ENCODE data around the gene EN2.

The EN2 gene

GRCh38 chr7:155414547-155415492, 43.1 kb upstream of the EN2 start:
- DNase-seq (ENCODE audit: low read depth in 1 of 2, low spot score in 1 of 2), result no peak
- Histone ChIP-seq H3K4me3 (replicated peaks; ENCODE audit: insufficient read depth, low read length) (no peak overlapping the region), H3K27me3 (ENCODE audit: insufficient read depth, poor library complexity, severe bottlenecking) (no peaks in the 10 kb centered on the region), H3K27ac (replicated peaks) (no peak overlapping the region)
- TF ChIP-seq REST (IDR thresholded peaks at IDR 0.05; ENCODE audit: insufficient replicate concordance, low read depth) (no peak), POLR2AphosphoS5 (IDR thresholded peaks at IDR 0.05; ENCODE audit: low read depth) (no peak), GABPA (IDR thresholded peaks at IDR 0.05; ENCODE audit: low read depth) (no peak), SPI1 (IDR thresholded peaks at IDR 0.05; ENCODE audit: borderline replicate concordance, low read depth) (no peak)
- TF ChIP-seq, protein P1, sequence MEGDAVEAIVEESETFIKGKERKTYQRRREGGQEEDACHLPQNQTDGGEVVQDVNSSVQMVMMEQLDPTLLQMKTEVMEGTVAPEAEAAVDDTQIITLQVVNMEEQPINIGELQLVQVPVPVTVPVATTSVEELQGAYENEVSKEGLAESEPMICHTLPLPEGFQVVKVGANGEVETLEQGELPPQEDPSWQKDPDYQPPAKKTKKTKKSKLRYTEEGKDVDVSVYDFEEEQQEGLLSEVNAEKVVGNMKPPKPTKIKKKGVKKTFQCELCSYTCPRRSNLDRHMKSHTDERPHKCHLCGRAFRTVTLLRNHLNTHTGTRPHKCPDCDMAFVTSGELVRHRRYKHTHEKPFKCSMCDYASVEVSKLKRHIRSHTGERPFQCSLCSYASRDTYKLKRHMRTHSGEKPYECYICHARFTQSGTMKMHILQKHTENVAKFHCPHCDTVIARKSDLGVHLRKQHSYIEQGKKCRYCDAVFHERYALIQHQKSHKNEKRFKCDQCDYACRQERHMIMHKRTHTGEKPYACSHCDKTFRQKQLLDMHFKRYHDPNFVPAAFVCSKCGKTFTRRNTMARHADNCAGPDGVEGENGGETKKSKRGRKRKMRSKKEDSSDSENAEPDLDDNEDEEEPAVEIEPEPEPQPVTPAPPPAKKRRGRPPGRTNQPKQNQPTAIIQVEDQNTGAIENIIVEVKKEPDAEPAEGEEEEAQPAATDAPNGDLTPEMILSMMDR (IDR thresholded peaks at IDR 0.05; ENCODE audit: insufficient read depth, low read length), result no peak

DNA sequence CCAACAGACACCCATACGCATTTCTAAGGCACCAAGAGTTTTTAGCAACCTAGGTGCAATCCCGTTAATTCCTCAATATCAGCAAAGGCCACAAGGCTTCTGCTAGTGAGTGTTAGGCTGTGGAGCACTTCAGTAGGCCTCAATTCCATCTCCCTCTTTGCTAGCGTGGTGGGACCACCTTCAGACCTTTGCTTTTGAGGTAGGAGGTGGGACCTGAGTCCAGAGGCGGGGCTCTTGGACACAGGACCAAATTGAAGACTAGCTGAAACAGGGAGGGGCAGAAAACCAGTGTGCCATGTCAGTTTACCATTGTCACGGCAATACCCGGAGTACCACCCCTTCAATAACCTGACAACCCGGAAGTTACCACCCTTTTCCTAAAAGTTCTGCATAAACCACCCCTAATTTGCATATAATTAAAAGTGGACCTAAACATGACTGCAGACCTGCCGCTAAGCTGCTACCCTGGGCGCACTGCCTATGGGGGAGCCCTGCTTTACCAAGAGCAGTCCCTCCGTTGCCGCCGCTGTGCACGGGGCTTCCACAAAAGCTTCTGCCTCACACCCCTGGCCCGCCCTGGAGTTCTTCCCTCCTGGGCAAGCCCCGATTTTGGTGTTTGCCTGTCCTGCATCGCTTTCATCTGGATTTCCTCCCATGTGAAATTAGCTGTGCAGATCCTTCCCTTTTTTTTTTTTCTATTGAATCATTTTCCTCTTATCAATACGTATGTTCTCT, 41.1 kb upstream of the EN2 start:
- no peaks in the 10 kb centered on the region for H3K27me3 ChIP-seq (ENCODE audit: insufficient read depth, poor library complexity, severe bottlenecking)
- TF ChIP-seq SPI1 (IDR thresholded peaks at IDR 0.05; ENCODE audit: borderline replicate concordance, low read depth), result no peak
- TF ChIP-seq POLR2AphosphoS5 (IDR thresholded peaks at IDR 0.05; ENCODE audit: low read depth), result no peak
- no peak for TF ChIP-seq REST (IDR thresholded peaks at IDR 0.05; ENCODE audit: insufficient replicate concordance, low read depth)
- TF ChIP-seq, protein P1 (IDR thresholded peaks at IDR 0.05; ENCODE audit: insufficient read depth, low read length), result no peak
- TF ChIP-seq GABPA (IDR thresholded peaks at IDR 0.05; ENCODE audit: low read depth), result no peak

GRCh38 chr7:155418304-155418703, 39.6 kb upstream of the EN2 start:
- TF ChIP-seq, protein P1 (IDR thresholded peaks at IDR 0.05; ENCODE audit: insufficient read depth, low read length), result no peak
- no peak for TF ChIP-seq POLR2AphosphoS5 (IDR thresholded peaks at IDR 0.05; ENCODE audit: low read depth)
- TF ChIP-seq GABPA (IDR thresholded peaks at IDR 0.05; ENCODE audit: low read depth), result no peak
- no peak for TF ChIP-seq SPI1 (IDR thresholded peaks at IDR 0.05; ENCODE audit: borderline replicate concordance, low read depth)
- no peak for TF ChIP-seq REST (IDR thresholded peaks at IDR 0.05; ENCODE audit: insufficient replicate concordance, low read depth)
- no peak for DNase-seq (ENCODE audit: low read depth in 1 of 2, low spot score in 1 of 2)
- no peak overlapping the region for H3K27ac ChIP-seq (replicated peaks)
- H3K27me3 ChIP-seq (ENCODE audit: insufficient read depth, poor library complexity, severe bottlenecking), result no peaks in the 10 kb centered on the region
- no peak overlapping the region for H3K4me3 ChIP-seq (replicated peaks; ENCODE audit: insufficient read depth, low read length)

More for the DNA sequence above, 41.1 kb upstream of the EN2 start:
- DNase-seq (ENCODE audit: low read depth in 1 of 2, low spot score in 1 of 2), result no peak
- H3K4me3 ChIP-seq (replicated peaks; ENCODE audit: insufficient read depth, low read length), result no peak overlapping the region
- H3K27ac ChIP-seq (replicated peaks), result no peak overlapping the region
